GM19397 (cell line): ENCODE data around the gene RTBDN.
A peak's percentile ranks its signal among the peaks of the same experiment; 100 is the strongest.

Source experiments
- ATAC-seq: cut with Tn5 transposase; IDR thresholded peaks from one replicate; pipeline ENCODE4 v1.9.1; 2021; ENCODE audit warnings: mild to moderate bottlenecking, moderate library complexity; ENCODE audit not compliant: unreplicated experiment

The RTBDN gene

DNA sequence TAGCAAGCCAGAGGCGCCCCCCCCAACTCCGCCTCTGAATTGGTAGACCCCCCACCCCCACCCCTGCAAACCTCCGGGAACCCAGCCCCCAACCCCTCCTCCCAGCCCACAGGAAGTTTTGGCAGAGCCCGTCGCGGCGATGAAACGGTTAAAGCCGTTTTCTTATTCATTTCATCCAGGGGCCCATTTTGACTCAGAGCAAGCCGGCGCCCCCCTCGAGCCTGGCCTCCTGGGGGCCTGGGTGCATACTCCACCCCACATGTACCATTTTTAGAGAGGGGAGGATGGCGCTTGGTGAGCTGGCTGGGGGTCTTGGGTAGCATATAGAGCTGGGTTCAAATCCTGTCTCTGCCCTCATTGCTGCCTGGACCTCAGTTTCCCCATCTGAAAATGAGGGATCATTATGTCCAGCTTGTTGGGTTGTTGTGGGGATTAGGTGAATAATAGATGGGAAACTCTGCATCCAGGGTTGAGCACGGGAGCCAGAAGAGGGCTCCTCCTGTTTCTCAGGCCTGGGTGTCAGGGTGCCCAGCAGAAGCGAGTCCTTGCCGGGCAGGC lies 51.0 kb downstream of the RTBDN start:
- no peak for ATAC-seq

DNA sequence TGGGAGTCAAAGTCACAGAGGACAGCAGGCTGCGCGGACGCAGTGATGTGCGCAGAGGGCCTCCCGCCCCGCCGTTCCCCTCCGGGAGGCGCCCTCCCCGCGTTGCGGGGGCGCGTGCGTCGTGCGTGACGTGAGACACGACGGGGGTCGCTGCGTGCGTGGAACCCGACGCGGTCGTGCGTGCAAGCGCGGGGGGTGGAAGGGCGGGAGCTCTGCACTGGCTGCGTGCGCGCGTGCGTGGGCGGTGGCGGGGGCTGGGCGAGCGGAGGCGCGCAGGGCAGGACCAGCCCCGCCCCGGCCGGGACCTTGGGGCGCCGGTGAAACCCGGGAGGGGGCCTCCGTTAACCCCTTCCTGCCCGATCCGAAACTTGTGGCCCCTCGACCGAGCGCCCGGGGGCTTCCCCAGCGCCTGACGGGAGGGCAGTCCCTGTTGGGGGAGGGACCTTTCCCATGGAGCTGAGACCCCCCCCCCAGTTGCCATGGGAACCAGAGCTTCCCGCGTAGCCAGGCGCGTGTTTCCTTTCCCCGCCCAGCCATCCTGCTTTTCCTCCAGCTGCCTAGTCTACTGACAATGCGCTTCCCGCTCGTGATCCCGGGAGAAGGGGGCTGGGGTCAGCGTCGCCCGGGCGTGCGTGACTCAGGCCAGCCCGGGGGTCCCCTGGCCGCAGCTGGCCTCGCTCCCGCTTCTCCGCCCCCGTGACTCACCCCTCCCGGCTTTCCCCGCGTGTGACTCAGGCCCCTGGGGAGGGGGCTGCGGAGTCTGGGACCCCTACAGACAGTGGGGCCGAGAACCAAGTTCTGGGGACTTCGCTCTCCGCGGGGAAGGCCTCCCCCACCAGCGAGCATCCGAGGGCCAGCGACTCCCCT lies 51.7 kb downstream of the RTBDN start:
- ATAC-seq = no peak

DNA sequence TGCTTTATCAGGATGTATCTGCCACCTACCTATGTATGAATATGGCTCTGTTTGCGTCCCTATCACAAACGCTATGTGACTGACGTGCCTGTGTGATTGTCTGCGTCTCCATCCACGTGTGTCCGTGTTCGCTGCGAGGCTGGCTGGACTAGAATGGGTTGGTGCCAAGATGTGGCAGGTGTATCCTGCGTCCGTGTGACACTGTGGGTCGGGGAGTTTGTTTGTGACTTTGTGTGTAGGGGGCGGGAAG lies 52.3 kb downstream of the RTBDN start:
- no peak for ATAC-seq

DNA sequence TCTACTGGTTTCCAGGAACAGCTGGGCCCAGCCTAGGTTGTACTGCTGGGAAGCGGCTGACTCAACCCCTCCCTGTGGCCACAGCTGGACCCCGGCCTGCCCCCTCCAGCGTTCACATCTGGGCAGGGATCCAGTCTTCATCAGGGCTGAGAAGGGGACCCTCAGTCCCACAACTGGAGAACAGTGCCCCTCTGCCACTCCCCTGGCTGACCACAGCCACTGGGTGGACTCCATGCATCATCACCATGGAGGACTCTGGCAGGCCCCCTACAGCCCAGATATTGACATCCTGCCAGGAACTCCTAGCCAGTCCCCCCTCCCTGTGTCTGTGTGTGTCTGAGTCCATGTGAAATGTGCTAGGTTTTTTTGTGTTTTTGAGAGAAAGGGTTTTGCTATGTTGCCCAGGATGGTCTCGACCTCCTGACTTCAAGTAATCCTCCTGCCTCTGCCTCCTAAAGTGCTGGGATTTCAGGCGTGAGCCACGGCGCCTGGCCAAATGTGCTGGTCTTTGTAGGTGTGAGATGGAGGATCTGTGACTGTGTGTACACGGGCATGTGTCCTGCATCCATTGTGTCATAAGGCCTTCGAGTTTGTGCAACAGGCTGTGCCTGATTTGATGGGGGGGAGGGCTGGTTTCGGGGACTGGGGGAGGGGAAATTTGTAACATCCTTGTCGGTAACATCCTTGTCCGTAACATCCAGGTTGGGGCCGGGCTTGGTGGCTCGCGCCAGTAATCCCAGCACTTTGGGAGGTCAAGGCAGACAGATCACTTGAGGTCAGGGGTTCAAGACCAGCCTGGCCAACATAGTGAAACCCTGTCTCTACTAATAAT lies 55.0 kb downstream of the RTBDN start:
- ATAC-seq = no peak

DNA sequence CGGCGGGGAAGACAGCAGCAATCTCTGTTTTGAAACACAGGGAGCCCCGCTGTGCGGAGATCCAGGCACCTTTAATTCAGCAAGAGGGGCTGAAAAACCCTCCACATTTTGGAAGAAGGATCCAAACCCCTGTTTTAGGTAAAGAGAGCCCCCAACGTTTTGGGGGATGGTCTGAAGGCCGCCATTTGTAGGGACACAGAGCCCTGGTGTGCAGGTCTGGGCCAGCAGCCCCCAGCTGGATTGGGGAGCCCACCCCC lies 55.5 kb downstream of the RTBDN start:
- ATAC-seq = no peak

DNA sequence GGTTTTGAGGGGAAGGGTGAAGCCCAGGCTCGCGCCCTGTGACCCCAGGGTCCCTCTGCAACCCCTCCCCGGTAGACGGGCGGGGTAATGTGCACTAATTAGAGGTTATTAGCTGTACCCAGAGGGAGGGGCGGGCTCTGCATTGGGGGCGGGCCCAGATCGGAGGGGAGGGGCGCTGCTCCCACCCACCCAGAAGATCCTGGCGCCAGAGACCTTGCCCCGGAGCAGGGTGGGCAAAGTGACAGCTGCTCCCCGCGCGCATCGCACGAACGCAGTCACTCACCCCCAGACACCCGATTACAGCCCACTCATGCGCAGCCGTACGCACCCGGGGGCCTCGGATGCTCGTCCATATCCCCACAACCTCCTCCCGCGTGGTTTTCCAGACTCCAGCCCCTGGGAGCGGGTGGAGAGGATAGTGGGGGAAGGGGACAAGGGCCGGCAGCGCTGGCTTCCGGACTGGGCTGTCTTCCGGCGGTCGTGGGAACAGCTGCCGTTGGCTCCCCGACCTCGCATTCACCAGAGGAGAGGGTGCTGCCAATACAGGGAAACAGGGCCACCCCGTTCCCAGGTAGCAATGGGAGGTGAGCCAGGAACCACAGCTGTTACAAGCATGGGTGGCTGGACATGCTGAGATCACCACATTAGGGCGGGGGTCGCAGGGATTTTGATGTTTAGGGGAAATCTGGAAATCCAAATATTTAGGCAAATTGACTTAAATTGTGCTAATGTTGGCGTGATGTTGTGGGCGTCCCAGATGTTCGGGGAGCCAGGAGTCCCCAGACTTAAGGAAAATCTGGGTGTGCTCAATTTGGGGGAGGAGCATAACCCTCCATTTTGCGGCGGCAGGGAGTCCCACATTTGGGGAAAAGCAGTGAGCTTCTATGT lies 56.1 kb downstream of the RTBDN start:
- ATAC-seq = no peak

DNA sequence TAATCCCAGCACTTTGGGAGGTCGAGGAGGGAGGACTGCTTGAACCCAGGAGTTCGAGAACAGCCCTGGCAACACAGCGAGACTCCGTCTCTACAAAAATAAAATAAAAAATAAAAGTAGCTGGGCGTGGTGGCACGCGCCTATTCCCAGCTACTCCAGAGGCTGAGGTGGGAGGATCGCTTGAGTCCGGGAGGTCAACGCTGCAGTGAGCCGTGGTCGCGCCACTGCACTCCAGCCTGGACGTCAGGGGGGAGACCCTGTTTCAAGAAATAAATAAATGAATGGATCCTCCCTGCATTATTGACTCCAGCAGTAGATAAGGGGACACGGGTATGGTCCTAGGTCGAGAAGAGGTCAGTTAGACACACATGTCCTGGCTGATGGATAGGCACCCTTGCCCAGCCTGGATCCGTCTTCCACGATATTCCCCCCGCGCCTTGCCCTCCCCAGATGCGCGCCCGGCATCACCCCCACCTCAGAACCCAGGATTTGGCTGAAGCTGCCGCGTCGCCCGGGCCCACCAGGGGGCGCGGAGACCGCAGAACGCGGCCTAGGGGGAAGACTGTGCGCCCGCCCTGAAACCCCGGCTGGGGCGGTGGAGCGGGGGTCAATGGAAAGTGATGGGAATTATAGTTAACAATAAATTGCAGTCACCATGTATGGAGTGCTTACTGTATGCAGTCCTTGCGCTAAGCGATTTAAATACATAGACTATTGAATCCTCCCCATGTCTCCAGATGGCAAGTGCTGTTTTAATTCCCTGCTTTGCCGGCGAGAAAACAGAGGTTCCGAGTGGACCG lies 57.0 kb downstream of the RTBDN start:
- ATAC-seq = peak; percentile 33
